Measurements from ENCODE around the gene KANK2.

DNA sequence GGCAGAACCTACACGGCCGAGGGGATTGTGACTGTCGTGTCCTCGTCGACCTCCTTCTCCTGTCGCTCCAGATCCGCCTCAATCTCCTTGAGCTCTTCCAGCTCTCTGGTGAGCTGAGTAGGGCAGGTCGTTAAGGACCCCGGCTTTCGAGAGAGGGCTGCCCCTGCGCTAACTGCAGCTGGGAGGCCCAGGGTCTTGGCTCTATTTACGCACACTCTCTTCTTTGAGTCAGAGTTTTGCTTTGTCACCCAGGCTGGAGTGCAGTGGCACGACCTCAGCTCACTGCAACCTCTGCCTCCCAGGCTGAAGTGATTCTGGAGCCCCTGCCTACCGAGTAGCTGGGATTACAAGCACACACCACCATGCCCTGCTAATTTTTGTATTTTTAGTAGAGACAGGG lies 49.3 kb downstream of the KANK2 start:
- no peak for TF ChIP-seq EZH2 (IDR thresholded peaks at IDR 0.05; ENCODE audit: insufficient read depth, poor library complexity, severe bottlenecking)
- TF ChIP-seq EZH2phosphoT487 (IDR thresholded peaks at IDR 0.05; ENCODE audit: insufficient read depth, low read depth), result no peak
